H9 (cell line): ENCODE measurements around the gene ZNF134. TPM values are rescaled to one million over a fixed set of nuclear protein-coding genes. Genes with fewer than 3 reads are reported as not detected.

Source experiments
- DNase-seq: peaks from one replicate; pipeline ENCODE4 v3.0.0-alpha.2; 2017
- H2AFZ ChIP-seq: one replicate; pipeline ENCODE4 v1.6.1; 2013; ENCODE audit warnings: mild to moderate bottlenecking, low read length, control low read depth, moderate library complexity
- H2AK5ac ChIP-seq: 2 replicates; pipeline ENCODE4 v1.6.1; 2013; ENCODE audit warnings: low read length, control low read depth, mixed read lengths; ENCODE audit not compliant: insufficient read length
- H2BK120ac ChIP-seq: one replicate; pipeline ENCODE4 v1.6.1; 2013; ENCODE audit warnings: low read depth, mild to moderate bottlenecking, low read length, control low read depth, inconsistent platforms; ENCODE audit not compliant: poor library complexity, severe bottlenecking
- H2BK12ac ChIP-seq: 2 replicates; pipeline ENCODE4 v1.6.1; 2013; ENCODE audit warnings: low read length, control low read depth, mixed read lengths, low read depth; ENCODE audit not compliant: insufficient read length
- H2BK15ac ChIP-seq: 2 replicates; pipeline ENCODE4 v1.6.1; 2013; ENCODE audit warnings: low read depth, low read length, control low read depth
- H2BK20ac ChIP-seq: one replicate; pipeline ENCODE4 v1.6.1; 2013; ENCODE audit warnings: low read depth, mild to moderate bottlenecking, low read length, control low read depth, inconsistent platforms; ENCODE audit not compliant: poor library complexity, severe bottlenecking
- H2BK5ac ChIP-seq: 2 replicates; pipeline ENCODE4 v1.6.1; 2013; ENCODE audit warnings: low read length, control low read depth, mixed read lengths; ENCODE audit not compliant: insufficient read length
- H3K14ac ChIP-seq: 2 replicates; pipeline ENCODE4 v1.6.1; 2013; ENCODE audit warnings: low read length, control low read depth; ENCODE audit not compliant: insufficient read depth
- H3K18ac ChIP-seq: 2 replicates; pipeline ENCODE4 v1.6.1; 2013; ENCODE audit warnings: low read depth, mild to moderate bottlenecking, mixed read lengths, low read length, control low read depth; ENCODE audit not compliant: insufficient read length
- H3K23ac ChIP-seq: 2 replicates; pipeline ENCODE4 v1.6.1; 2013; ENCODE audit warnings: low read length, control low read depth, mixed read lengths, low read depth; ENCODE audit not compliant: insufficient read length
- H3K23me2 ChIP-seq: 2 replicates; pipeline ENCODE4 v1.6.1; 2013; ENCODE audit warnings: low read depth, mild to moderate bottlenecking, mixed read lengths, low read length, control low read depth; ENCODE audit not compliant: insufficient read length, poor library complexity, severe bottlenecking
- H3K27ac ChIP-seq: 2 replicates; pipeline ENCODE4 v1.5.1; 2013; ENCODE audit warnings: low read length, control low read depth, mixed read lengths, low read depth; ENCODE audit not compliant: insufficient read length
- H3K27me3 ChIP-seq: 2 replicates; pipeline ENCODE4 v1.6.1; 2013; ENCODE audit warnings: low read length, control low read depth, inconsistent platforms; ENCODE audit not compliant: insufficient read depth
- H3K4ac ChIP-seq: 2 replicates; pipeline ENCODE4 v1.6.1; 2013; ENCODE audit warnings: low read depth, mild to moderate bottlenecking, control low read depth, inconsistent platforms, low read length, moderate library complexity
- H3K4me1 ChIP-seq: 2 replicates; pipeline ENCODE4 v1.6.1; 2013; ENCODE audit warnings: low read length, control low read depth, inconsistent platforms; ENCODE audit not compliant: insufficient read depth
- H3K4me2 ChIP-seq: 2 replicates; pipeline ENCODE4 v1.6.1; 2013; ENCODE audit warnings: low read length, control low read depth, mixed read lengths; ENCODE audit not compliant: insufficient read length, insufficient read depth
- H3K56ac ChIP-seq: 2 replicates; pipeline ENCODE4 v1.6.1; 2013; ENCODE audit warnings: low read depth, mild to moderate bottlenecking, mixed read lengths, low read length, control low read depth; ENCODE audit not compliant: insufficient read length
- H3K79me1 ChIP-seq: 2 replicates; pipeline ENCODE4 v1.6.1; 2013; ENCODE audit warnings: low read depth, mild to moderate bottlenecking, moderate library complexity, low read length, control low read depth, inconsistent platforms; ENCODE audit not compliant: insufficient read depth, poor library complexity, severe bottlenecking
- H3K79me2 ChIP-seq: 2 replicates; pipeline ENCODE4 v1.6.1; 2013; ENCODE audit warnings: low read length, control low read depth, inconsistent platforms; ENCODE audit not compliant: insufficient read depth
- H3K9ac ChIP-seq: 2 replicates; pipeline ENCODE4 v1.6.1; 2013; ENCODE audit warnings: low read length, control low read depth, mixed read lengths; ENCODE audit not compliant: insufficient read length; ENCODE audit errors: extremely low read depth
- H3K9me3 ChIP-seq: one replicate; pipeline ENCODE4 v1.6.1; 2013; ENCODE audit warnings: low read depth, low read length, inconsistent platforms; ENCODE audit not compliant: control insufficient read depth
- H3T11ph ChIP-seq: one replicate; pipeline ENCODE4 v1.6.1; 2013; ENCODE audit warnings: mild to moderate bottlenecking, low read length, control low read depth, inconsistent platforms
- H4K20me1 ChIP-seq: one replicate; pipeline ENCODE4 v1.6.1; 2013; ENCODE audit not compliant: control insufficient read depth, insufficient read length, insufficient read depth
- H4K5ac ChIP-seq: 2 replicates; pipeline ENCODE4 v1.6.1; 2013; ENCODE audit warnings: low read depth, mild to moderate bottlenecking, mixed read lengths, low read length, control low read depth; ENCODE audit not compliant: insufficient read length
- H4K8ac ChIP-seq: replicated peaks from 2 replicates; pipeline ENCODE4 v1.6.1; 2013; ENCODE audit warnings: low read length, control low read depth, mixed read lengths, low read depth; ENCODE audit not compliant: insufficient read length
- H4K91ac ChIP-seq: 2 replicates; pipeline ENCODE4 v1.6.1; 2013; ENCODE audit warnings: low read depth, mild to moderate bottlenecking, moderate library complexity, mixed read lengths, low read length, control low read depth; ENCODE audit not compliant: insufficient read length
- H3K27ac Mint-ChIP-seq, 3 experiments: 2 replicates in 2 of 3; 3 replicates in 1 of 3; pipeline ENCODE4 v1.8.0; 2020 to 2021; ENCODE audit warnings: mixed read lengths in 3 of 3, mild to moderate bottlenecking in 1 of 3, moderate library complexity in 1 of 3
- H3K27me3 Mint-ChIP-seq: 2 replicates; pipeline ENCODE4 v1.8.0; 2021; ENCODE audit warnings: low read depth, mild to moderate bottlenecking, moderate library complexity, mixed read lengths
- H3K36me3 Mint-ChIP-seq, 3 experiments: 2 replicates in 2 of 3; 3 replicates in 1 of 3; pipeline ENCODE4 v1.8.0; 2020 to 2021; ENCODE audit warnings: low read depth in 3 of 3, mixed read lengths in 3 of 3; ENCODE audit not compliant: insufficient read depth in 1 of 3
- H3K4me1 Mint-ChIP-seq, 2 experiments: 2 replicates each; pipeline ENCODE4 v1.8.0; 2020; ENCODE audit warnings: mixed read lengths in 2 of 2
- H3K4me3 Mint-ChIP-seq, 2 experiments: 2 replicates in 1 of 2; 3 replicates in 1 of 2; pipeline ENCODE4 v1.8.0; 2020 to 2021; ENCODE audit warnings: mild to moderate bottlenecking in 2 of 2, mixed read lengths in 2 of 2, moderate library complexity in 1 of 2
- H3K9me3 Mint-ChIP-seq, 2 experiments: 2 replicates in 1 of 2; 3 replicates in 1 of 2; pipeline ENCODE4 v1.8.0; 2020; ENCODE audit warnings: mild to moderate bottlenecking in 2 of 2, mixed read lengths in 2 of 2, moderate library complexity in 1 of 2
- WGBS: extraction: QIAGEN DNeasy Blood & Tissue Kit; methylation state at CpG from one replicate; pipeline ENCODE4 v1.1.7; 2013; ENCODE audit warnings: missing lambda C conversion rate, low lambda C conversion rate, mixed read lengths; ENCODE audit not compliant: insufficient read length; ENCODE audit errors: extremely low coverage; 5-methylcytosine and 5-hydroxymethylcytosine counted together
- total RNA-seq: library from RNA; stranded (reverse); gene quantifications from 2 replicates; pipeline ENCODE4 v1.2.1, GENCODE V29; 2021
- TF ChIP-seq, protein P1 (sequence below): fragments of 200-600 bp; sonication (generic); conservative IDR thresholded peaks from 3 replicates; pipeline ENCODE4 v1.8.0; 2021; ENCODE audit warnings: antibody characterized with exemption, mild to moderate bottlenecking

ZNF134 gene
- total RNA-seq, 1 experiment from 2014 or later, result 44.1 TPM

DNA sequence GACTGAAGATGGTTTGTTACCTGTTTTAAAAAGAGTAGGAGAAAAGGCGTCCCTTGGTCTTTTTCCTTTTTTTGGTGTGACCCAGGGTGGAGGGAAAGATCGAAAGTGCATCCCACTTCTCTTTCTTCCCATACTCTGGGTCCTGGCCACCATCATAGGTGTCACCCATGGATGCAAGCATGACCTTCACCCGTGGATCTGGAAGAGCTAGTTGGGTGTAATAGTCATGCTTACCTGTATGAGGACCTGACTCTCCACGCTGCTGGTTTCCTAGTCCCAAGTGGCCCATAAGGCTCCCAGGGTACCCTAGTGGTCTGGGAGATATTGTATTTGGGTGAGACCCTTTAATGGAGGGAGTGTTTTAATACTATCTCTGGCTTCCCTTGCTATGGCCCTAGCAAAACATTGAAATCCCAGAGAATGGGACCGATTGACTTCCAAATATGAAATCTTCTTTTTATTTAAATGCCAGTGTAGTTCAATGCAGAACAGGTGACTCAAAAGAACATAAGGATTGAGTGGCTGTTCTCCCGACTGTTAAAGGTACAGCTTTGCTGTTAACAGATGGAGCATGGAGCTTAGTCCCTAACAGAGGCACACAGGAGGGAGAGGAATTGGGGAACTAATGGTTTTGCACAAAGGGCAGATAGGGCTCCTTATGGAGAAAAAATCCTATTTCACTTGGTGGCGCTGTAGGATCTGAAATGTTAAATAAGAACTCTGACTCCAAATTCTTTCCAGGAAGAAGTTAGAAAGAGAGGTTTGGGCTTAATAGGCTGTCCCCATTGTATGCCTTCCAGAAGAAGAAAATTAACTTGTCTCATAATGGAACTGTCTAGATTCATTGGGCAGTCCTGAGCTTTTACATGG lies 47.4 kb upstream of the ZNF134 start:
- Histone ChIP-seq H3K4me2 (no peak overlapping the region), H3K14ac (no peak overlapping the region), H3K4me1 (no peaks in the 10 kb centered on the region), H4K5ac (no peak overlapping the region), H2BK120ac (no peak overlapping the region), H3K79me1 (no peaks in the 10 kb centered on the region), H3K18ac (no peak overlapping the region), H3K9me3 (peaks cover 76% of the 10 kb centered on the region), H2BK20ac (no peak overlapping the region), H3K56ac (no peak overlapping the region), H3K27ac (no peak overlapping the region), H2AK5ac (no peak overlapping the region), H4K91ac (no peak overlapping the region), H2BK12ac (no peak overlapping the region), H3K79me2 (no peaks in the 10 kb centered on the region), H2AFZ (no peak overlapping the region), H3K9ac (no peak overlapping the region), H3K23ac (no peak overlapping the region), H3T11ph (no peak overlapping the region), H3K4ac (no peak overlapping the region), H3K27me3 (no peaks in the 10 kb centered on the region), H3K23me2 (no peaks in the 10 kb centered on the region), H2BK5ac (no peak overlapping the region), H4K8ac (no peak overlapping the region), H4K20me1 (no peaks in the 10 kb centered on the region), H2BK15ac (no peak overlapping the region)
- TF ChIP-seq, protein P1, sequence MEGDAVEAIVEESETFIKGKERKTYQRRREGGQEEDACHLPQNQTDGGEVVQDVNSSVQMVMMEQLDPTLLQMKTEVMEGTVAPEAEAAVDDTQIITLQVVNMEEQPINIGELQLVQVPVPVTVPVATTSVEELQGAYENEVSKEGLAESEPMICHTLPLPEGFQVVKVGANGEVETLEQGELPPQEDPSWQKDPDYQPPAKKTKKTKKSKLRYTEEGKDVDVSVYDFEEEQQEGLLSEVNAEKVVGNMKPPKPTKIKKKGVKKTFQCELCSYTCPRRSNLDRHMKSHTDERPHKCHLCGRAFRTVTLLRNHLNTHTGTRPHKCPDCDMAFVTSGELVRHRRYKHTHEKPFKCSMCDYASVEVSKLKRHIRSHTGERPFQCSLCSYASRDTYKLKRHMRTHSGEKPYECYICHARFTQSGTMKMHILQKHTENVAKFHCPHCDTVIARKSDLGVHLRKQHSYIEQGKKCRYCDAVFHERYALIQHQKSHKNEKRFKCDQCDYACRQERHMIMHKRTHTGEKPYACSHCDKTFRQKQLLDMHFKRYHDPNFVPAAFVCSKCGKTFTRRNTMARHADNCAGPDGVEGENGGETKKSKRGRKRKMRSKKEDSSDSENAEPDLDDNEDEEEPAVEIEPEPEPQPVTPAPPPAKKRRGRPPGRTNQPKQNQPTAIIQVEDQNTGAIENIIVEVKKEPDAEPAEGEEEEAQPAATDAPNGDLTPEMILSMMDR, result 0 out of 3 replicates have a peak, but pooled peaks have one; percentile 19
- Mint-ChIP-seq H3K4me1 (no peaks in the 10 kb centered on the region), H3K36me3 (peaks cover 27 to 45% (median 28%) of the 10 kb centered on the region in 3 experiments), H3K27ac (no peak overlapping the region), H3K27me3 (peaks cover 37% of the 10 kb centered on the region), H3K4me3 (no peak overlapping the region), H3K9me3 (peaks cover 97% of the 10 kb centered on the region in 2 experiments)
- WGBS, result no CpG with 5 or more reads among the region's 7 CpGs
- no peak for DNase-seq
